ENCODE results near the gene CPSF7.
"Not testable (repeated sequence)": the region's sequence is repeated elsewhere in the genome, so short reads cannot be mapped to it uniquely, and the experiment has no call there.

The CPSF7 gene

GRCh38 chr11:61383859-61384258 is 45.9 kb downstream of the CPSF7 start:
- not testable (repeated sequence) for H3K79me1 ChIP-seq (ENCODE audit: low read depth, low read length); H4K8ac ChIP-seq (ENCODE audit: low read depth, low read length); H3K4ac ChIP-seq (ENCODE audit: low read length); H2AFZ ChIP-seq (ENCODE audit: low read length); H3K4me1 ChIP-seq (ENCODE audit: control insufficient read depth in 2 of 2, insufficient read depth in 1 of 2, low read depth in 1 of 2, low read length in 2 of 2); H2BK15ac ChIP-seq (ENCODE audit: low read length); H2AK5ac ChIP-seq (ENCODE audit: low read depth, low read length); H3K23ac ChIP-seq (ENCODE audit: low read depth, low read length, poor library complexity); H3K4me2 ChIP-seq (ENCODE audit: insufficient read depth, low read length, poor library complexity, severe bottlenecking); DNase-seq (ENCODE audit: low spot score); H3K14ac ChIP-seq (ENCODE audit: low read length); H2BK5ac ChIP-seq (ENCODE audit: low read length); H4K91ac ChIP-seq (ENCODE audit: low read depth, low read length, poor library complexity); H2BK12ac ChIP-seq (ENCODE audit: low read length); H3K9me3 ChIP-seq (replicated peaks in 1 of 2; ENCODE audit: control insufficient read depth in 2 of 2, insufficient read depth in 1 of 2, low read depth in 1 of 2, low read length in 2 of 2); H3K4me3 ChIP-seq (ENCODE audit: low read length in 2 of 2); H3K9ac ChIP-seq (ENCODE audit: low read depth, low read length, poor library complexity); H3K27me3 ChIP-seq (ENCODE audit: control insufficient read depth in 3 of 3, insufficient read depth in 3 of 3, low read depth in 1 of 3, low read length in 3 of 3); H3K27ac ChIP-seq (replicated peaks; ENCODE audit: low read length); H2BK120ac ChIP-seq (ENCODE audit: low read depth, low read length); H3K18ac ChIP-seq (ENCODE audit: low read length)
- peaks cover 10 to 12% of the 10 kb centered on the region in 2 donors for H3K36me3 ChIP-seq (replicated peaks in 1 of 2; ENCODE audit: control insufficient read depth in 2 of 2, insufficient read depth in 2 of 2, low read length in 2 of 2)
- no CpG with 5 or more reads among the region's 5 CpGs for WGBS, 2 donors (ENCODE audit: extremely low coverage in 2 of 2, insufficient read length in 2 of 2, insufficient replicate concordance in 1 of 2)

GRCh38 chr11:61380884-61381283 is 48.9 kb downstream of the CPSF7 start:
- no peaks in the 10 kb centered on the region for H3K27me3 ChIP-seq (ENCODE audit: control insufficient read depth in 3 of 3, insufficient read depth in 3 of 3, low read depth in 1 of 3, low read length in 3 of 3)
- H3K79me1 ChIP-seq (ENCODE audit: low read depth, low read length) = no peaks in the 10 kb centered on the region
- no peak overlapping the region for H3K27ac ChIP-seq (replicated peaks; ENCODE audit: low read length)
- no peak overlapping the region for H4K8ac ChIP-seq (ENCODE audit: low read depth, low read length)
- no peak overlapping the region for H3K14ac ChIP-seq (ENCODE audit: low read length)
- DNase-seq (ENCODE audit: low spot score) = no peak
- no peak overlapping the region for H3K23ac ChIP-seq (ENCODE audit: low read depth, low read length, poor library complexity)
- H3K4ac ChIP-seq (ENCODE audit: low read length) = no peak overlapping the region
- H2BK12ac ChIP-seq (ENCODE audit: low read length) = no peak overlapping the region
- H2AFZ ChIP-seq (ENCODE audit: low read length) = no peak overlapping the region
- H3K36me3 ChIP-seq (replicated peaks in 1 of 2; ENCODE audit: control insufficient read depth in 2 of 2, insufficient read depth in 2 of 2, low read length in 2 of 2) = peaks cover 12 to 32% of the 10 kb centered on the region in 2 donors
- no peaks in the 10 kb centered on the region for H3K9me3 ChIP-seq (replicated peaks in 1 of 2; ENCODE audit: control insufficient read depth in 2 of 2, insufficient read depth in 1 of 2, low read depth in 1 of 2, low read length in 2 of 2)
- H3K4me1 ChIP-seq (ENCODE audit: control insufficient read depth in 2 of 2, insufficient read depth in 1 of 2, low read depth in 1 of 2, low read length in 2 of 2) = no peaks in the 10 kb centered on the region
- H2BK120ac ChIP-seq (ENCODE audit: low read depth, low read length) = no peak overlapping the region
- H2BK15ac ChIP-seq (ENCODE audit: low read length) = no peak overlapping the region
- H2AK5ac ChIP-seq (ENCODE audit: low read depth, low read length) = no peak overlapping the region
- no peak overlapping the region for H3K9ac ChIP-seq (ENCODE audit: low read depth, low read length, poor library complexity)
- H3K4me3 ChIP-seq (ENCODE audit: low read length in 2 of 2) = no peak overlapping the region
- H3K4me2 ChIP-seq (ENCODE audit: insufficient read depth, low read length, poor library complexity, severe bottlenecking) = no peak overlapping the region
- WGBS, 2 donors (ENCODE audit: extremely low coverage in 2 of 2, insufficient read length in 2 of 2, insufficient replicate concordance in 1 of 2) = no CpG with 5 or more reads among the region's 9 CpGs
- no peak overlapping the region for H4K91ac ChIP-seq (ENCODE audit: low read depth, low read length, poor library complexity)
- H3K18ac ChIP-seq (ENCODE audit: low read length) = no peak overlapping the region
- no peak overlapping the region for H2BK5ac ChIP-seq (ENCODE audit: low read length)

GRCh38 chr11:61378713-61379313 is 51.0 kb downstream of the CPSF7 start:
- H3K79me1 ChIP-seq (ENCODE audit: low read depth, low read length) = no peaks in the 10 kb centered on the region
- no peak overlapping the region for H4K8ac ChIP-seq (ENCODE audit: low read depth, low read length)
- H3K14ac ChIP-seq (ENCODE audit: low read length) = no peak overlapping the region
- H2AFZ ChIP-seq (ENCODE audit: low read length) = no peak overlapping the region
- H3K36me3 ChIP-seq (replicated peaks in 1 of 2; ENCODE audit: control insufficient read depth in 2 of 2, insufficient read depth in 2 of 2, low read length in 2 of 2) = peaks cover 5 to 40% of the 10 kb centered on the region in 2 donors
- no peak overlapping the region for H3K18ac ChIP-seq (ENCODE audit: low read length)
- H3K4me2 ChIP-seq (ENCODE audit: insufficient read depth, low read length, poor library complexity, severe bottlenecking) = no peak overlapping the region
- H2BK12ac ChIP-seq (ENCODE audit: low read length) = no peak overlapping the region
- no peak overlapping the region for H2AK5ac ChIP-seq (ENCODE audit: low read depth, low read length)
- no CpG with 5 or more reads among the region's 5 CpGs for WGBS, 2 donors (ENCODE audit: extremely low coverage in 2 of 2, insufficient read length in 2 of 2, insufficient replicate concordance in 1 of 2)
- no peak overlapping the region for H2BK15ac ChIP-seq (ENCODE audit: low read length)
- H2BK120ac ChIP-seq (ENCODE audit: low read depth, low read length) = no peak overlapping the region
- DNase-seq (ENCODE audit: low spot score) = no peak
- no peaks in the 10 kb centered on the region for H3K27me3 ChIP-seq (ENCODE audit: control insufficient read depth in 3 of 3, insufficient read depth in 3 of 3, low read depth in 1 of 3, low read length in 3 of 3)
- no peak overlapping the region for H3K4ac ChIP-seq (ENCODE audit: low read length)
- H3K9me3 ChIP-seq (replicated peaks in 1 of 2; ENCODE audit: control insufficient read depth in 2 of 2, insufficient read depth in 1 of 2, low read depth in 1 of 2, low read length in 2 of 2) = peaks cover 0 to 16% of the 10 kb centered on the region in 2 donors
- H4K91ac ChIP-seq (ENCODE audit: low read depth, low read length, poor library complexity) = no peak overlapping the region
- H3K27ac ChIP-seq (replicated peaks; ENCODE audit: low read length) = no peak overlapping the region
- H2BK5ac ChIP-seq (ENCODE audit: low read length) = no peak overlapping the region
- no peaks in the 10 kb centered on the region for H3K4me1 ChIP-seq (ENCODE audit: control insufficient read depth in 2 of 2, insufficient read depth in 1 of 2, low read depth in 1 of 2, low read length in 2 of 2)
- H3K4me3 ChIP-seq (ENCODE audit: low read length in 2 of 2) = no peak overlapping the region
- H3K23ac ChIP-seq (ENCODE audit: low read depth, low read length, poor library complexity) = no peak overlapping the region
- H3K9ac ChIP-seq (ENCODE audit: low read depth, low read length, poor library complexity) = no peak overlapping the region

GRCh38 chr11:61377461-61378160 is 52.2 kb downstream of the CPSF7 start:
- Histone ChIP-seq H3K4ac (ENCODE audit: low read length) (no peak overlapping the region), H2BK120ac (ENCODE audit: low read depth, low read length) (no peak overlapping the region), H3K4me2 (ENCODE audit: insufficient read depth, low read length, poor library complexity, severe bottlenecking) (no peak overlapping the region), H4K8ac (ENCODE audit: low read depth, low read length) (no peak overlapping the region), H2AK5ac (ENCODE audit: low read depth, low read length) (no peak overlapping the region), H3K4me3 (ENCODE audit: low read length in 2 of 2) (no peak overlapping the region), H3K4me1 (ENCODE audit: control insufficient read depth in 2 of 2, insufficient read depth in 1 of 2, low read depth in 1 of 2, low read length in 2 of 2) (no peaks in the 10 kb centered on the region), H3K9me3 (replicated peaks in 1 of 2; ENCODE audit: control insufficient read depth in 2 of 2, insufficient read depth in 1 of 2, low read depth in 1 of 2, low read length in 2 of 2) (peaks cover 3 to 23% of the 10 kb centered on the region in 2 donors), H2BK15ac (ENCODE audit: low read length) (no peak overlapping the region), H2BK5ac (ENCODE audit: low read length) (no peak overlapping the region), H3K9ac (ENCODE audit: low read depth, low read length, poor library complexity) (no peak overlapping the region), H3K23ac (ENCODE audit: low read depth, low read length, poor library complexity) (no peak overlapping the region), H3K18ac (ENCODE audit: low read length) (no peak overlapping the region), H2AFZ (ENCODE audit: low read length) (no peak overlapping the region), H4K91ac (ENCODE audit: low read depth, low read length, poor library complexity) (no peak overlapping the region), H3K79me1 (ENCODE audit: low read depth, low read length) (no peaks in the 10 kb centered on the region), H3K36me3 (replicated peaks in 1 of 2; ENCODE audit: control insufficient read depth in 2 of 2, insufficient read depth in 2 of 2, low read length in 2 of 2) (peaks cover 6 to 48% of the 10 kb centered on the region in 2 donors), H2BK12ac (ENCODE audit: low read length) (no peak overlapping the region), H3K27ac (replicated peaks; ENCODE audit: low read length) (no peak overlapping the region), H3K14ac (ENCODE audit: low read length) (no peak overlapping the region), H3K27me3 (ENCODE audit: control insufficient read depth in 3 of 3, insufficient read depth in 3 of 3, low read depth in 1 of 3, low read length in 3 of 3) (no peaks in the 10 kb centered on the region)
- WGBS, 2 donors (ENCODE audit: extremely low coverage in 2 of 2, insufficient read length in 2 of 2, insufficient replicate concordance in 1 of 2) = no CpG with 5 or more reads among the region's 6 CpGs
- no peak for DNase-seq (ENCODE audit: low spot score)

Data from neuronal stem cell (in vitro differentiated cells).